Smooth muscle cell (in vitro differentiated cells): Measurements from ENCODE around the gene CAMK2D. TPM values are rescaled to one million over a fixed set of nuclear protein-coding genes. Genes with fewer than 3 reads are reported as not detected.

ENCODE experiments used
- DNase-seq: peaks from one replicate; lab custom pipeline; 2025; ENCODE audit not compliant: unreplicated experiment; lab: John Stamatoyannopoulos, UW
- H2AFZ ChIP-seq: fragments of 200-600 bp; sonication (generic); 2 replicates; pipeline ENCODE4 v1.6.0; 2016; ENCODE audit warnings: antibody characterized with exemption, low read depth, mild to moderate bottlenecking
- H3F3A ChIP-seq: fragments of 200-600 bp; sonication (generic); 2 replicates; pipeline ENCODE4 v1.6.0; 2017; ENCODE audit warnings: antibody characterized with exemption, low read depth
- H3K27ac ChIP-seq: fragments of 200-600 bp; sonication (generic); 2 replicates; pipeline ENCODE4 v1.5.1; 2016; ENCODE audit warnings: low read depth, mild to moderate bottlenecking
- H3K27me3 ChIP-seq: fragments of 200-600 bp; sonication (generic); 2 replicates; pipeline ENCODE4 v1.6.1; 2016; ENCODE audit warnings: low read depth, mild to moderate bottlenecking
- H3K36me3 ChIP-seq: fragments of 200-600 bp; sonication (generic); 2 replicates; pipeline ENCODE4 v1.5.1; 2016; ENCODE audit warnings: low read depth
- H3K4me1 ChIP-seq: fragments of 200-600 bp; sonication (generic); 2 replicates; pipeline ENCODE4 v1.5.1; 2016; ENCODE audit warnings: low read depth
- H3K4me2 ChIP-seq: fragments of 200-600 bp; sonication (generic); 2 replicates; pipeline ENCODE4 v1.6.0; 2016; ENCODE audit warnings: mild to moderate bottlenecking
- H3K4me3 ChIP-seq: fragments of 200-600 bp; sonication (generic); 2 replicates; pipeline ENCODE4 v1.5.1; 2016; ENCODE audit warnings: mild to moderate bottlenecking
- H3K79me2 ChIP-seq: fragments of 200-600 bp; sonication (generic); 2 replicates; pipeline ENCODE4 v1.6.0; 2016; ENCODE audit warnings: low read depth, mild to moderate bottlenecking
- H3K9ac ChIP-seq: fragments of 200-600 bp; sonication (generic); 2 replicates; pipeline ENCODE4 v1.6.0; 2016; ENCODE audit warnings: low read depth
- H3K9me3 ChIP-seq: fragments of 200-600 bp; sonication (generic); replicated peaks from 2 replicates; pipeline ENCODE4 v1.5.1; 2016; ENCODE audit warnings: low read depth
- H4K20me1 ChIP-seq: fragments of 200-600 bp; sonication (generic); 2 replicates; pipeline ENCODE4 v1.6.0; 2016; ENCODE audit warnings: low read depth
- CTCF ChIP-seq: fragments of 200-600 bp; sonication (generic); IDR thresholded peaks from 2 replicates; pipeline ENCODE4 v1.5.1; 2017; ENCODE audit warnings: borderline replicate concordance, mild to moderate bottlenecking, antibody characterized with exemption; ENCODE audit not compliant: insufficient read depth, poor library complexity, severe bottlenecking
- WGBS: methylation state at CpG from one replicate; pipeline ENCODE4 v1.1.7; 2016; ENCODE audit warnings: low lambda C conversion rate; 5-methylcytosine and 5-hydroxymethylcytosine counted together
- polyA plus RNA-seq: library from polyadenylated mRNA; unstranded; fragments of >200 nt; fragmentation: Nextera tagmentation; extraction: Ambion mirVana; gene quantifications from 2 replicates; pipeline ENCODE4 v1.2.1, GENCODE V29; 2016
- total RNA-seq: library from RNA; depleted of rRNA; stranded (reverse); fragments of >200 nt; gene quantifications from 2 replicates; pipeline ENCODE4 v1.2.3, GENCODE V29; 2014

Gene CAMK2D
- total and polyA plus RNA-seq, 2 experiments from 2014 or later: 17.2 to 36.0 TPM

- H3K9ac ChIP-seq: no peak overlapping the region
- H3K27ac ChIP-seq: no peak overlapping the region
- no peaks in the 10 kb centered on the region for H3K27me3 ChIP-seq
- H4K20me1 ChIP-seq: peaks cover 27% of the 10 kb centered on the region
- H3K4me2 ChIP-seq: peak overlapping the region; percentile 46
- WGBS: 22% methylated on average over 2 of the region's 2 CpGs
- DNase-seq: no peak
- TF ChIP-seq CTCF: no peak
- no peak overlapping the region for H2AFZ ChIP-seq
- H3F3A ChIP-seq: no peaks in the 10 kb centered on the region
- H3K9me3 ChIP-seq: no peaks in the 10 kb centered on the region
- no peaks in the 10 kb centered on the region for H3K36me3 ChIP-seq
- H3K4me1 ChIP-seq: peaks cover 16% of the 10 kb centered on the region
- H3K4me3 ChIP-seq: no peak overlapping the region
- no peaks in the 10 kb centered on the region for H3K79me2 ChIP-seq
These were observed 115.1 kb downstream of the CAMK2D start for GRCh38 chr4:113646442-113646822.

- DNase-seq: no peak
- Histone ChIP-seq H3K79me2 (no peaks in the 10 kb centered on the region), H3K27me3 (no peaks in the 10 kb centered on the region), H3K9me3 (no peaks in the 10 kb centered on the region), H2AFZ (no peak overlapping the region), H4K20me1 (peaks cover 32% of the 10 kb centered on the region), H3K4me2 (peak overlapping the region; percentile 46), H3K9ac (no peak overlapping the region), H3K4me1 (peaks cover 16% of the 10 kb centered on the region), H3K4me3 (no peak overlapping the region), H3F3A (no peaks in the 10 kb centered on the region), H3K36me3 (no peaks in the 10 kb centered on the region), H3K27ac (no peak overlapping the region)
- TF ChIP-seq CTCF: no peak
- 54% methylated on average over 5 of the region's 5 CpGs for WGBS
These were observed 115.6 kb downstream of the CAMK2D start for GRCh38 chr4:113645771-113646441.

GRCh38 chr4:113645288-113645687 is 116.2 kb downstream of the CAMK2D start:
- no peak overlapping the region for H3K27ac ChIP-seq
- H2AFZ ChIP-seq: no peak overlapping the region
- H3K9ac ChIP-seq: no peak overlapping the region
- H3K27me3 ChIP-seq: no peaks in the 10 kb centered on the region
- peaks cover 16% of the 10 kb centered on the region for H3K4me1 ChIP-seq
- H3F3A ChIP-seq: no peaks in the 10 kb centered on the region
- H3K4me2 ChIP-seq: no peak overlapping the region
- H3K79me2 ChIP-seq: no peaks in the 10 kb centered on the region
- no peak for TF ChIP-seq CTCF
- H3K36me3 ChIP-seq: no peaks in the 10 kb centered on the region
- H3K9me3 ChIP-seq: no peaks in the 10 kb centered on the region
- no peak overlapping the region for H3K4me3 ChIP-seq
- WGBS: 92% methylated on average over 1 of the region's 1 CpG
- DNase-seq: no peak
- H4K20me1 ChIP-seq: peaks cover 33% of the 10 kb centered on the region

GRCh38 chr4:113644398-113644797 is 117.1 kb downstream of the CAMK2D start:
- TF ChIP-seq CTCF: no peak
- Histone ChIP-seq H3K36me3 (no peaks in the 10 kb centered on the region), H4K20me1 (peaks cover 39% of the 10 kb centered on the region), H3K27me3 (no peaks in the 10 kb centered on the region), H3K4me3 (no peak overlapping the region), H3K4me1 (peaks cover 16% of the 10 kb centered on the region), H2AFZ (no peak overlapping the region), H3K9me3 (no peaks in the 10 kb centered on the region), H3K4me2 (no peak overlapping the region), H3K79me2 (no peaks in the 10 kb centered on the region), H3F3A (no peaks in the 10 kb centered on the region), H3K27ac (no peak overlapping the region), H3K9ac (no peak overlapping the region)
- 100% methylated on average over 1 of the region's 1 CpG for WGBS
- DNase-seq: no peak
